ENCODE measurements around the gene ESR2.
"Not testable (repeated sequence)": the region's sequence is repeated elsewhere in the genome, so short reads cannot be mapped to it uniquely, and the experiment has no call there.

Gene ESR2

DNA sequence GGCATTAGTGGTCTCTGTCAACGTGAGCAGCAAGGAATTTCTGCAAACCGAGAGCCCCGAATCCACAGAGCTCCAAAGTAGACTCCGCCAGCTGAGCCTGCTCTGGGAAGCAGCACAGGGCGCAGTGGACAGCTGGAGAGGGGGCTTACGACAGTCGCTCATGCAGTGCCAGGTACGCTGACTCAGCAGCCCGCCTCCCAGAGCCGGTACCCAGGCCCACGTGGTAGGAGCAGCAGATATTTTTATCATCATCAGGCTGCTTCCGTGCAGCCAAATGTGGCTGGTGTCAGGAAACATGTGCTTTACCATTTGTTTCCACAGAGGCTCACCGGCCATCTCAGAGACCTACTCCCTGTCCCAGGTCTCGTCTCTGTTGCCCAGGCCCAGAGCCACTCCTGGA, 73.7 kb downstream of the ESR2 start:
- no peak for DNase-seq (ENCODE audit: low read depth)

DNA sequence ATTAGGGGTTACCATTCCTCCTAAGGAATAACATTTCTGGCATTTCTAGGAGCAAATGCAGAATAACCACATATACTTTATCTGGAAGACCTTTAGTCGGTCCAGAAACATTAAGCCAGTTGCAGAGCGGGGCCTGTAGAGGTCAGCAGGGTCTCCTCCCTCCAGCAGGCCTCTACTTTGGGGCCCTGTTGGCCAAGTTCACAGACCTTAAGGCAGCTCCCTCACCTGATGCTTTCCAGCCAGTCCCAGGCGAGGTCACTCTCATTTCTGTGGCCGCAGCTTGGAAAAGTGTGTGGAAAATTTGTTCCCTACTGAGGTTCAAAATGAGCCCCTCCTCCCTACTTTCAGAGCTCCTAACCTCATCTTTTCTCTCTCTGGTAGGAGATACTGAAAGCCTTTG, 74.1 kb downstream of the ESR2 start:
- DNase-seq (ENCODE audit: low read depth), result no peak

DNA sequence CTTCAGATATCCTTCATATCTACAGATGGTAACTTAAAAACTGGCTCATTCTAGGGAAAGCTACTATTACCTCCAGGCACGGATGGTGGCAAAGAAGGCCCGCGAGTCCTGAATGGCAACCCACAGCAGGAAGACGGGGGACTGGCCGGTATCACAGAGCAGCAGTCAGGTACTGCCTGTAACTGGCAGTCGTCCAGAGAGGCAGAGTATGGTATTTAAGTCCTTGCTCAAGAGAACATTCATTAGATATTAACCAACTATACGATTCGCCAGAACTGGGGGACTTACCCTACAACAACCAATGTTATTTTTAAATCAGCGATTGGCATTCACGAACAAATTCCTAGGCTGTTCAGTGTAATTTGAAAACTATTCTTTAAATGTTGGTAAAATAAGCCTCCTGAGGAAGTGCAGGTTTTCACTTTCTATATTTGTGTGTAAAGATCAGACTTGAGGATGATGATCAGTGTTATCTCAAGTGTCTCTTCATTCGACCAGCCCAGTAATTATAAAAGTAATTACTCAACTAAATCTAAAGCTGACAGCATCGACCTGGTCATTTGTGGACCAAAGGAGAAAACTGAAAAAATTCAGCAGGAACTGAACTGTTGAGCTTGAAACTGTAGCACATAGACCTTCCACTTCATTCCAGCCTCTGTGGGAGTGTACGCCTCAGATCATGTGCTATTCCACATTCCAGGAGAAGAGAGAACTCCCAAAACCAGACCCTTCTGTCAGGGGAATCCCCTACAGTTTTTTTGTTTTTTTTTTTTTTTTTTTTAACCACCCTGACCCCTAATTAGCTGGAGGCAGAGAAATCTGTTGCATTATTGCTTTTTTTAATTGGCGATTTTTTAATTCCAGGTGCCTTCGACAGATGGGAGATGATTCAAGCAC, 75.6 kb downstream of the ESR2 start:
- DNase-seq (ENCODE audit: low read depth), result no peak

DNA sequence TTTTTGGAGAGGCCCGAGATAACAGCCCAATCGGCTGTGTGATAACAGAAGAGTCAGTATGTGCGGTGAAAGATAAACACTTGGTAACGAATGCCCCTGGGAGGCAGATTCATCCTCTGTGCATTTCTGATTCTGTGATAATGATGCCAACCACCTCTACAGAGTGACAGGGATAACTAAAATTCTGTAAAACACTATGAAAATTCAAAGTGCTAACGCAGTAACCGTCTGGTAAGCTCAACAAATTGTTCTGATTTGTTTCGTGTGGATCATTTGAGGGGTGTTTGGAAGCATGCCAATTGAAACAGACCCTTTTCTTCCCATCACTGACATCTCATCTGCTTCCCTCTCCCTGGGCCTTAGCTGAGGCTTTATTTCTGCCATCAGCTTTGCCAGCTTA, 76.3 kb downstream of the ESR2 start:
- no peak for DNase-seq (ENCODE audit: low read depth)

DNA sequence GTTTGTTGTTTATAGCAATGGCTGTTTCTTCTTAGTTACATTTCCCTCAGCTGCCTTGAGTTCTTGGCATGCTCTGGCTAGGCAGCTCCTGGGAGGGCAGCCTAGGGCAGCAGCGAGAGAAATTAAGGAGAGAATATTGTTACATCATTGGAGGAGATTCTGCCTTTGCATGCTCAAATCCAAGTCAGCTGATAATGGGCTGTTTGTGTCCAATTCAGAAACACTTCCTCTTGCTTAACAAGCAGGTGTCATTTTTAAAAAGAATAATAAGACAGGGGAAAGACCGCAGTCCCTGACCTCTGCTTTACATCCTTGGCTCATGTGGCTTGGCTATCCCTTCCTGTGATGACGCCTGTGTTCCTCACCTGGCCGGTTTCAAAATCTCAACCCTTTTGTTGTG, 76.9 kb downstream of the ESR2 start:
- no peak for DNase-seq (ENCODE audit: low read depth)

DNA sequence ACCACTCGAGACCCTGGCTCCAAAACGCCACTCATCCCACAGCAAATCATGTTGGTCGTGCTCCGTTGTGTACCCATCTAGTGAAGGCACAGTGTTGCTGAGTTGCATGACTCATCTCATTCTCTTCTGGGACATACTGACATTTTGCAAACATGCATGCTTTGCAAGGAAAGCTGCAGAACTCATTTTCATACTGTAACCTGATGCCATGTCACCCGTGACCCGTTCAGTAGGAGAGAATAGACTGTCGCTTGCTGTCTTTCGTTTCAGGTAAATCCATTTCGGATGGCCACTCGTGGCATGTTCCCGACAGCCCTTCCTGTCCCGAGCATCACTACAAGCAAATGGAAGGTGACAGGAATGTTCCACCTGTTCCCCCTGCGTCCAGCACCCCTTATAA, 78.2 kb downstream of the ESR2 start:
- DNase-seq (ENCODE audit: low read depth), result no peak

DNA sequence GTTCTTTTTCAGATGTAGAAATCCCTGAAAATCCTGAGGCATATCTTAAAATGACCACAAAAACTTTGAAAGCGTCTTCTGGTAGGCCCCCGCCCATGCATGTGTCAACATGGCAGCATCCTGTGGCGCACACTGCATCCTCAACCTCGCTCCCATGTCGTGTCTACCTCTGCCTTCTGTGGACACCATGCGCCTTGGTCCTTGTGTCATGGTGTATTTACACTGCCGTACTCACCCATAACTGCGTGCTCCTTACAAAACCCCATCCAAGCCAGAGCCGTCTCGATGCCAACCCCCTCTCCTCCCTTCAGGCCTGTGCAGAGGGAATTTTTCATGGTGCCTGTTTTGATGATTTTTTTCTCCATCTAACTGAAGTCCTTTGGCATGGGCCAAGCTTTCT, 78.9 kb downstream of the ESR2 start:
- DNase-seq (ENCODE audit: low read depth), result no peak

DNA sequence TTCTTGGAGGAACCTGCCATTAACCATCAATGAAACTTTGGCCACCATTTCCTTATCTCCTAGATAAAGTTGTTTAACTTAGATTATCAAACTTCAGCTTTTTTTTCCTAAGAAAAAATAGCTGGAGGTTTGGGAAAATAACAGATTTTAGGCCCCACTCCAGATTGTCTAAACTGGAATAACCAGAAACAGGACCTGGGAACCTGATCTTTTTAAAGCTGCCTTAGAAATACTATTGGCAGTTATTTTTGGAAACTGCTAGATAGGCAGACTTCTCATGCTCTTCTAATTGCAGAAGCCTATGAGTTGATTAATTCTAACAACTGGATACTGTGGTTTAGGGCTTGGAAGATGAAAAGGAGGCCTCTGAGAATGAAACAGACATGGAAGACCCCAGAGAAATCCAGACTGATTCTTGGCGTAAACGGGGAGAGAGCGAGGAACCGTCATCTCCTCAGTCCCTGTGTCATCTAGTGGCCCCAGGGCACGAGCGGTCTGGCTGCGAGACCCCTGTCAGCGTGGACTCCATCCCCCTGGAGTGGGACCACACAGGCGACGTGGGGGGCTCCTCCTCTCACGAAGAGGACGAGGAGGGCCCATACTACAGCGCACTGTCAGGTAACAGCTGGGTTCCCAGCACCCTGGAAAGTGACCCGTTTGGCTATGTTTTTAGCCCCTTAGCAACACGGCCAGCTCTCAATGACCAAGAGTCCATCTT, 80.2 kb downstream of the ESR2 start:
- DNase-seq (ENCODE audit: low read depth), result no peak

DNA sequence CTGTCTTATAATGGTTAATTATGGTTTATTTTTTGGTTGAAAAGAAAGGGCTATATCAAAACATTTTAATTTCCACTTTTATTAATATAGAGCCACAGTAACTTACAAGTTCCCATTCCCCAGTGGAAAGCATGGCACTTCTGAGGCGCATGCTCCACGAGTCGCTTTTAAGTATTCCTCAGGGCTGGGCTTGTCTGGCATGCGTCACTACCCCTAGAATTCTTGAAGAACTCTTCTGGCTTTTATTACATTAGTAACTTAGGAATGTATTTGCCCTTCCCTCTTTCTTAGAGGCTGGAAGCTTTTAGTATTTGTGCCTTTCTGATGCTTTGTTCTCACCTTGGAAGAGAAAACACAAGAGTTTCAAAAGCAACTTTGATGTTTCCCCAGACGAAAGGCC, 81.1 kb downstream of the ESR2 start:
- no peak for DNase-seq (ENCODE audit: low read depth)

DNA sequence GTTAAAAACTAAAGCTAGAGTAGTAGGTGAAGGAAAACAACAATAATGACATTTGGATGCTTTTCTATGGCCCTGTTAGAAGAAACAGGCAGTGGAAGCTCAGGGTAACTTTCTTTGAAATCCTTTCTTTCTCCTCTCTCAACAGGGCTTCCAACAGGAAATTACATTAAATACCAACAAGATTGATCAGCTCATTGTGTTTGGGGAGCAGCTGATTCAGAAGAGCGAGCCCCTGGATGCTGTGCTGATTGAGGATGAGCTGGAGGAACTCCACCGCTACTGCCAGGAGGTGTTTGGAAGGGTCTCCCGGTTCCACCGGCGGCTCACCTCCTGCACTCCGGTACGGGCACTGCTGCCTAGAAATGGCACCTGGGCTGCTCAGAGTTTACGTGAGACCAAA, 81.5 kb downstream of the ESR2 start:
- DNase-seq (ENCODE audit: low read depth), result no peak

DNA sequence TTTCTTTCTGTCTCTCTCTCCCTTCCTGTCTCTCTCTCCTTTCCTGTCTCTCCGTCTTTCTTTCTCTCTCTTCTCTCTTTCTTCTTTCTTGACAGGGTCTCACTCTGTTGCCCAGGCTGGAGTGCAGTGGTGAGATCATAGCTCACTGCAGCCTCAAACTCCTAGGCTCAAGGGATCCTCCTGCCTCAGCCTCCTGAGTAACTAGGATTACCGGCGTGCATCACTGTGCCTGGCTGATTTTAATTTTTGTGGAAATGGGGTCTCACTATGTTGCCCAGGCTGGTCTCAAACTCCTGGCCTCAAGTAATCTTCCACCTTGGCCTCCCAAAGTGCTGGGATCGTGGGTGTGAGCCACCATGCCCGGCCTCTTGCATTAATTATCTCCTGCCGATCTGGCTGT, 83.3 kb downstream of the ESR2 start:
- DNase-seq (ENCODE audit: low read depth), result not testable (repeated sequence)

DNA sequence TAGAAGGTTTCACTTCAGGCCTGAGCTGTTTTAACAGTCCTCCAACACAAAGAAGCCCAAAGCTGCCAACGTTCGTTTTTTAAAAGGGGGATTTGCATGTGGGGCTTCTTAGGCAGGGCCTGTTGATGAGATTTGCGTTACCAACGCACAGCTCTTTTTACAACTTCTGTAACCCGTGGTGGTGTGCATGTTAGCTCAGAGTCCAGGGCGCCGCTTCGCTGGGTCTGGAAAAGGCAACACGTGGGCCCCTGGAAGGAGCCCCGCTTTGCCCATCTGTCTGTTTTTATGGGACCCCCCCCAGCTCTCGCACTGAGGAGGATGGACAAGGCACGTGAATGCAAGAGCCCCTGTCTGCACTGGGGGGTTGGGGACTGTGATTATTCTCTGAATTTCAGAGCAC, 84.0 kb downstream of the ESR2 start:
- DNase-seq (ENCODE audit: low read depth), result no peak

DNA sequence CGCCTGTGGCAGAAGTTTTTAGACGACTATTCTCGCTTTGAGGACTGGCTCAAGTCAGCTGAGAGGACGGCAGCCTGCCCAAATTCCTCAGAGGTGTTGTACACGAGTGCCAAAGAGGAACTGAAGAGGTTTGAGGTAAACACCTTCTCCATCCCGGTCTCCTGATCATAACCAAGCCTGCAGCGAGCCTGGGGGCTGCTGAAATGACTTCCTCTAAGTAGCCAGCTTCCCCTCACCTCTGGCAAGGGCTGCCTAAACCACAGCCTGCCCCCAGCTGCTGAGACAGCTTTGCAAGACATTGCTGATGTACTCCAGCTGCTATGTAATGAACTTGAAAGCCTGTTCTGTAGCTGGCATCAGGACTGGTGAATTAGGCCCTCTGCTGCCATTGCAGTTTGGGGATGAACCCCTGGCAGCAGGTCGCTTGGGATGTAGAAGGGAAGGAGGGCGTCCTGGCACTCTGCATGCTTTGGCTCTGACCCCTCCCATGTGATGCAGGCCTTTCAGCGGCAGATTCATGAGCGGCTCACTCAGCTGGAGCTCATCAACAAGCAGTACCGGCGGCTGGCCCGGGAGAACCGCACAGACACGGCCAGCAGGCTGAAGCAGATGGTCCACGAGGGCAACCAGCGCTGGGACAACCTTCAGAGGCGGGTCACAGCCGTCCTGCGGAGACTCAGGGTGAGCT, 84.6 kb downstream of the ESR2 start:
- DNase-seq (ENCODE audit: low read depth), result no peak

DNA sequence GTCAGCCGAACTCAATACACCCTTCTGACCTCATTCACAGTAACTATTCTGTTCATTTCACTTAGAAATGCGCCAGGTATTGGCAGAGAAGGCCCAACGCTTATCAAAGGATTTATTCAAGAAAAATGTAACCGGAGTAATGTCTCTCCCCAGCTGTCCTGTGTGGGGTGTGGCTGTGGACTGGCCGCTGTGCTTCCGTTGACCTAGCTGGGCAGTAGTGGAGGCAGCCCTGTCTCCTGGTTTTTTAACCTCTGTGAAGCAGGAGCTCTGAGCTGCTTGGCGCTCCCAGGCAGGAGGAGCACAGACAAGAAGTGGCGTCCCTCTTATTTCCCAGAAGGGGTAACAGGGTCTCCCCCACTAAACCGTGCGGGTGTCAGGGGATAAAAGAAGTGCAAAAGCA, 85.2 kb downstream of the ESR2 start:
- DNase-seq (ENCODE audit: low read depth), result no peak

DNA sequence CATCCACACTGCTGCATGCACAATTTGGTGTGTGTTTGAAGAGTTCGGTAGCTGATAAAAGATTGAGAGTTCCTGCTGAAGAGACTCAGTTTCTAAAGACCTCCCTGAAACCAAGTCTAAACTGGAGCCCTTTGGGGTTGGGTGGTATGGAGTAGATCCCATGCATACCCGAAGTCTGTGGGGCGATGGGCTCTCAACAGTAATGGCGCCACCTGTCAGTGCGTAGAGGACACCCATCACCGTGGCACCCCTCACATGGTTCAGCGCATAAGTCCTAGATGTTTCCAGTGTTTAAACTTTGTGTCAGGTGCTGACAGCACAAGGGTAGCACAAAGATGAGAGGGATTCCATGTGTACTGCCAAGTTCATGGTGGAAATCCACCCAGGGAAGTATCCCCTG, 85.9 kb downstream of the ESR2 start:
- DNase-seq (ENCODE audit: low read depth), result no peak

DNA sequence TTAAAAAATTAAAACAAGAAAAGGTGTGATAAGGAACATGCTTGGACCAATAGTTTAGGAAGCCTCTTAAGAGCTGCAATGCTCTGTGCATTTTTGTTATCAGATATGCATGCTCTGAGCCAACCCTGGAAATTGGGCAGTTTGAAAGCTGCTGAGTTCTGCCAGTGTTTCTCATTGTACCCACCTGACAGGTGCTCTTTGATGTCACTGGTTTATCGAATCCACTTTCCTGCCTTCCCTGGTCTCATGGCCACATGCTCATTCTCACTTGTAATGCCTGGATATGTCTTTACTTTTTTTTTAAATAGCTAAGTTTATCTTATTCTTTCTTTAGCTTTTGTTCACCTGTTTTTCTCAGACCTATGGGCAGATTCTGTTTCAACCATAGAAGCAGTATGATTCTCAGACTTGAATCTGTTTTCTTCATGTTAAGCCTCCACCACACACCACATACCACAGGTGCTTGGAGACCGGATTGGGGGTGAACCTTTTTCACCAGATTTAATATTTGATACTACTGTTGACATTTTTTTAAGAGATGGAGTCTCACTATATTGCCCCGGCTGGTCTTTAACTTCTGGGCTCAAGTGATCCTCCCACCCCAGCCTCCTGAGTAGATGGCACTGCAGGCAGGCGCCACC, 90.7 kb downstream of the ESR2 start:
- DNase-seq (ENCODE audit: low read depth), result no peak

DNA sequence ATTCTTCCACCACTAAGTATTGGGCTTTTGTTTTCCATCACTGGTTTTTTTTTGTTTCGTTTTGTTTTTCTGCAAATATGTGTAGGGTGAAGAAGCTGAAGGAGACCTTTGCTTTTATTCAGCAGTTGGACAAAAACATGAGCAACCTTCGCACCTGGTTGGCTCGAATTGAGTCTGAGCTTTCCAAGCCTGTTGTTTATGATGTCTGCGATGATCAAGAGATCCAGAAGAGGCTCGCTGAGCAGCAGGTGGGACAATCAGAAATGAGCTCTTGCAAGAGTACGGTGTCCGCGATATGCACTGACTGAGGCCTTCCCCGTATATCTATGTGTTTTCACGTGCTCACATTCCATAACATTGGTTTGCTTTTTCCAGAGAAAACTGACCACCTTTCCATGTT, 91.5 kb downstream of the ESR2 start:
- no peak for DNase-seq (ENCODE audit: low read depth)

DNA sequence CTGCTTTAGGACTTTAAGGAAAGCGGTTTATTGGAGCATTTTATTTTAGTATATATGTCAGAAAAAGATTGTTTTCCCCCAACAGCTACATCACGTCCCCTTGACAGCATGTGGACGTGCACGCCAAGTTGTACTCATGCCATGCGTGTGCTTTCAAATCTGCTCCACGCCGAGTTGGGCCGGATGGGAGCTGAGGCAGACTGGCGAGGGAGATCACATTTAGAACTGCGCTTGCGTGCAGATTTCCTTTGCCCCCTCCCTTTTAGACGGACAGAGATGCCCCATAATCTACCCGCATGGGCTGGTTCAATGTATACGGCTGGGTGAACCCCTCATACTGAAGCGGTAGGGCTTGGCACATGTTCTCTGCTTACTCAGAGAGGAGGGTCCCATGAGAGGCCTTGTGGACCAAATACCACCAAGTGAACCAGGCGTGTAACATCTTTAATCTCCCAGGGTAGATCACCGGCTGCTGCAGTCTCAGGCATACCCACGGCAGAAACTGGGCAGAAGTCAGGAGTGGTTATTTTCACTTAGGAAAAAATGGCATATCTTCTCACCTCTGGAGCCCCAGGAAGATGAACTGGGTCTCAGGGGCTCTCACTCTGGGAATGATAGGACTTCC, 92.1 kb downstream of the ESR2 start:
- DNase-seq (ENCODE audit: low read depth), result no peak

DNA sequence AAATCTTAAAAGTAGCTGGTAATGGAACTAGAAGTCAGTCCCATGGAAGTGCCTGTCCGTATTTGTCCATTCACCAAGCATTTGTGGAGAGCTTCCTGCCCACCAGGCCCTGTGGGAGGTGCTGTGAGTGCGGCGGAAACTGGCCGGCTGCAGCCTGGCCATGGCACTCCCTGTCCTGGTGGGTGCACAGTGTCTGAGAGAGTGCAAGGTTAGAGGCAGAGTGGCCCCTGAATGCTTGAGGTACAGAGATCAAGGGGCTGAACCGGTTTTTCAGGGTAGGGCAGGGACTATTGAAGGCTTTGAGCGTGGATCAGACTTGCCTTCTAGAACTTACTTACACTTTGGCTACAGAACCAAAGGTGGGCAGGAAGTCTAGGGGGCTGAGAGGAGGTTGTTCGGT, 92.9 kb downstream of the ESR2 start:
- no peak for DNase-seq (ENCODE audit: low read depth)

DNA sequence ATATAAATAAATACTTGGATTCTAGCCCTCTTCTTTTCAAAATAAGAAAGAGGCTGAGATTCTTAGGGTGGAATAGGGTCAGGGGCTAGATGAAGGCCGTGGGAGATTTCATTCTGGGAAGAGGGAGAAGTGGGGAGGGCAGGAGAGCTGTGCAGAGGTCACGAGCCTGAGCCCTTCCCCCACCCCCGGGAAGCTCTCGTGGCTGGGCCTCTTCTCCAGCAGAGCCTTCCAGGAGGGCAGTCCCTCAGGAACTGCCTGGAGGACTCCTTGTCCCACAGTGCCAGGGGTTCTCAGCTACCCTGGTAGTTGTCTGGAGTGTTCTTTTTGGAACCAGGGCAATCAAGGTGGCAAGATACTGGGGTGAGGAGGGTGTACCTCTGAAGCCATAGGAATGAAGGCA, 94.0 kb downstream of the ESR2 start:
- DNase-seq (ENCODE audit: low read depth), result no peak

DNA sequence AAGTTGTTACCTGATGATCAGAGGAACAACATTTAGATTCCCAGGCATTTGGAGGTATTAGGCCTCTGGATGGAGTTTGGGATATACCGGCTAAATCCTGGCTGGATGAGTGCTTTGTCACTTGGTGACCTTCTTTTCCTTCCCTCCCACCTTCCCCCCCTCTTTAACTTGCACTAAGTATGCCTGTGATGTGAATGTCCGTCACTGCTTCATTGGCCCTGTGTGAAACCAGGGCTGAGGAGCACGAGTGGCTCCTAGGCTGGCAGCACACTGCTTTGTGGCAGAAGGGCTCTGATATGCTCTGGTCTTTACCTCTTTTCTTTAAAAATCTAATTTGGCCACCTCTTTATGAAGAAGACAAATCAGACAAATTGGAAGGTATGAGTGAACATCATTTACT, 95.7 kb downstream of the ESR2 start:
- no peak for DNase-seq (ENCODE audit: low read depth)

DNA sequence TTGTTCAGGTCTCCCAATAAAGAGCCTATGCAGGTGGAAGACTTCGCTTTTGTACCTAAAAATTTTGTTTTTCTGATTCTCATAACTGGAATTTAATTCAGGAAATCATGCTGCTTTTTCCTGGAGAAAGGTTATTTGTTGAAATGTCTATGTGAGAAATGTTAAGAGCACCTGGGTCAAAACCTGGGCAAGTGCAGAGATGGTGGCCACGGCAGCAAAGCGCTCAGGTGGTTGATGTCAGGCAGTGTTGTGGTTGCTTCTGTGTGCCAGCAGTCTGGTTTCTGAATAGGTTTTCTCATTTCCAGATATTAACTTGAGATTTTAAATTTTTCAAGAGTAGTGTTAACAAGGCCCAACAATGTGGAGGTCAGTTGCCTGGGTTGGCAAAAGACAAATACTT, 96.2 kb downstream of the ESR2 start:
- no peak for DNase-seq (ENCODE audit: low read depth)
